GM12801 (cell line): ENCODE data around the gene CNPPD1.

Experiments used
- TF ChIP-seq, protein P1 (sequence below): IDR thresholded peaks from one replicate; pipeline ENCODE4 v1.5.1; 2011; ENCODE audit warnings: control low read depth; ENCODE audit not compliant: insufficient read length; ENCODE audit errors: extremely low read depth

Gene CNPPD1

DNA sequence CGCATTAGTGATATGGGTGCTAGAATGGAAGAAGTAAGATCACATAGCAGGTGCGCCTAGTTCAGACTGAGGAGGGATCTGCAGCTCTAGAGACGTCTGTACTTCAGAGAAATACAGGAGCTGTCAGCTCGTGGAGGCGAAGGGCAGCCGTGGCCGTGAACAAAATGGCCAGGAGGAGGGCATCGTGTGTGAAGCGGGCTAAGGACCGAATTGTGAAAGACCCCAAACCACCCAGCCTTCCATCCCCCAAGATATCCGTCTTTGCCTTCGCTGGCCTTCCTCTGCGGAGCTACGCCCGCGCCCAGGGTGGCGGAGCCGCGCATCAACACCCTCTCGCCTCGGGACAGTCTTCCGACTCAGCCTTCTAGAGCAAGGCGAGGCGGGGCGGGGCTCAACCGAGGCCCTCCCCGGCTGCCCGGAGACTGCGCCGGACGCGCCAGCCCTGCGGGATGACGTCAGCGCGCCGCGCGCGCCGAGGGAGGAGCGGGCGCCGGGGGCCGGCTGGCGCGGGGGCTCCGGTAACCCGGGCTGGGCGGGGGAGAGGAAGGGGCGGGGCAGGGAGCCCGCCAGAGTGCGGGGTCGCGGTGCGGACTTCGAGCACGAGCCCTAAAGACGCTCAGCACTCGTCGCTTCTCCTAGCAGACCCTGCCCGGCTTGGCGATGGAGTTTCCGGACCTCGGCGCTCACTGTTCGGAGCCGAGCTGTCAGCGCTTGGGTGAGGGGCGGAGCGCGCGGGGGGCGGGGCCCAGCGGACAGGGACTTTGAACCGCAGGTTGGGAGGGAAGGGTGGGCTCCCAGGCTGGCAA, 29.8 kb upstream of the CNPPD1 start, which contains the start of gene ZFAND2B:
Gene ZFAND2B (plus strand): TSS at position 455 of the 806 bp plus-strand sequence. CDS start 206 bp downstream, at position 661.
- TF ChIP-seq, protein P1, sequence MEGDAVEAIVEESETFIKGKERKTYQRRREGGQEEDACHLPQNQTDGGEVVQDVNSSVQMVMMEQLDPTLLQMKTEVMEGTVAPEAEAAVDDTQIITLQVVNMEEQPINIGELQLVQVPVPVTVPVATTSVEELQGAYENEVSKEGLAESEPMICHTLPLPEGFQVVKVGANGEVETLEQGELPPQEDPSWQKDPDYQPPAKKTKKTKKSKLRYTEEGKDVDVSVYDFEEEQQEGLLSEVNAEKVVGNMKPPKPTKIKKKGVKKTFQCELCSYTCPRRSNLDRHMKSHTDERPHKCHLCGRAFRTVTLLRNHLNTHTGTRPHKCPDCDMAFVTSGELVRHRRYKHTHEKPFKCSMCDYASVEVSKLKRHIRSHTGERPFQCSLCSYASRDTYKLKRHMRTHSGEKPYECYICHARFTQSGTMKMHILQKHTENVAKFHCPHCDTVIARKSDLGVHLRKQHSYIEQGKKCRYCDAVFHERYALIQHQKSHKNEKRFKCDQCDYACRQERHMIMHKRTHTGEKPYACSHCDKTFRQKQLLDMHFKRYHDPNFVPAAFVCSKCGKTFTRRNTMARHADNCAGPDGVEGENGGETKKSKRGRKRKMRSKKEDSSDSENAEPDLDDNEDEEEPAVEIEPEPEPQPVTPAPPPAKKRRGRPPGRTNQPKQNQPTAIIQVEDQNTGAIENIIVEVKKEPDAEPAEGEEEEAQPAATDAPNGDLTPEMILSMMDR = no peak

DNA sequence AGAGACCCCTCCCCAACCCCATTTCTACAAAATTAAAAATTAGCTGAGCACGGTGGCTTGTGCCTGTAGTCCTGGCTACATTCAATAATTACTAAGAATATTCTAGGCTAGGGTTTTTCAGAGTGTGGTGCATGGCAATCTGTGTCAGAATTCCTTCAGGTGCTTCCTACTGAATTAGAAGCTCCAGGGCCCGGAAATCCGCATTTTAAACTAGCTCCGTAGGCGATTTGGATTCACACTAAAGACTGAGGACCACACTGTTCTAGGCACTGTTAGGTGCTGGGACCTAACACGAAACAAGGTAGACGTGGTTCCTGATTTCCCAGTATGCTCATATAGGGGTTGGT, 29.2 kb upstream of the CNPPD1 start:
- TF ChIP-seq, protein P1 = no peak

DNA sequence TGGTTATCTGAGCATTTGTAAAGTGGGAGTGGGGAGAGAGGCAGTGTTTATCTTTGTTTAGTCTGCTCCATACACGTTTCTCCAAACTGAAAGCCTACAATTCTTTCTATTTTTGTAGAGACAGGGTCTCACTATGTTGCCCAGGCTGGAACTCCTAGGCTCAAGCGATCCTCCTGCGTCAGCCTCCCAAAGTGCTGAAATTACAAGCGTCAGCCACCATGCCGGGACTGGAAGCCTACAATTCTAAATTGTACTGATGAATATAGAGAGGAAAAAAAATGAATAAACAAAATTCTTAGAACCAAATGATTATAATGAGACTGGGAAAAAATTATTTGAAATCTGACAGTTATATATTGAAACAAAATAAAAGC, 28.4 kb upstream of the CNPPD1 start:
- TF ChIP-seq, protein P1 = no peak

DNA sequence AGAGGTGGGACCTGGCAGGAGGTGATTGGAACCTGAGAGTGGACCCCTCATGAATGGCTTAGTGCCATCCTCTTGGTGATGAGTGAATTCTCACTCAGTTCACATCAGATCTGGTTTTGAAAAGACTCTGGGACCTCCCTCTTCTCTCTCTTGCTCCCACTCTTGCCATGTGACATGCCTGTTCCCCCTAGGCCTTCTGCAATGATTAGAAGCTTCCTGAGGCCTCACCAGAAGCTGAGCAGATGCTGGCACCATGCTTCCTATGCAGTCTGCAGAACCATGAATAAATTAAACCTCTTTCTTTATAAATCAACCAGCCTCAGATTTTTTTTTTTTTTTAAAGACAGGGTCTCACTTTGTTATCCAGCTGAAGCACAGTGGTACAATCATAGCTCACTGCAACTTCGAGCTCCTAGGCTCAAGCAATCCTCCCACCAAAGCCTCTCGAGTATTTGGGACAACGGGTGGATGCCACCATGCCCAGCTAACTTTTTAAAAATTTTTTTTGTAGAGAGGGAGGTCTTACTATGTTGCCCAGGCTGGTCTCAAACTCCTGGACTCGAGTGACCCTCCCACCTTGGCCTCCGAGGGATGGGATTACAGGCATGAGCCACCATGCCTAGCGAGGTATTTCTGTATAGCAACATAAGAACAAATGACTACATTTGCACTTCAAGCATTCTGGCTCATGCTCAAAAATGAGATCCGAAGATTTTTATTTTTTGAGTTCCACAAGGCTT, 27.9 kb upstream of the CNPPD1 start:
- TF ChIP-seq, protein P1 = no peak

DNA sequence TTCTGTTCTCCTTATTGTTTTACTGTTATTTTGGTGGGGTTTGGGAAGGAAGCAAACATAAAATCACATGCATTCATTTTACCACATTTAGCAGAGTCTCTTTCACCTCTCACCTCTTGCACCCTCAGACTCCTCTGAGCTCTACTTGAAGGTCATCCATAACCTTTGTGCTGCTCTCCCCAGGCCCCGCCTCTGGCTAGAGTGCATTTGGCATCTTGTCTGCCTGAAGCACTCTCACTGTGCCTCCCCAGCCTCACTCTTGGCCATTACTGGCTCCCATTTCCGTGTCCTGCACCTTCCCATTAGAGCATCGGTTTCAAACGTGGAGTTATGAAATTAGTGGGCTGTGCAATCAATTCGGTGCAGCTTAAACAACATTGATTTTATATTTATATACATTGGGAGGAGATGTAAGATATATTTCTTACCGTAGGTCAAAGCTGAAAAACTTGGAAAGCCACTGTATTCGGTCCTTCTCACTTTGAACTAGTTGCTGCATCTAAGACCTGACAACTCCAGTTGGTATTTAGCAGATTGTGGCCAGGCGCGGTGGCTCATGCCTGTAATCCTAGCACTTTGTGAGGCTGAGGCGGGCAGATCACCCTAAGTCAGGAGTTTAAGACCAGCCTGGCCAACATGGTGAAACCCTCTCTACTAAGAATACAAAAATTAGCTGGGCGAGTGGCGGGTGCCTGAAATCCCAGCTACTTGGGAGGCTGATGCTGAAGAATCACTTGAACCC, 22.9 kb upstream of the CNPPD1 start:
- TF ChIP-seq, protein P1 = no peak

DNA sequence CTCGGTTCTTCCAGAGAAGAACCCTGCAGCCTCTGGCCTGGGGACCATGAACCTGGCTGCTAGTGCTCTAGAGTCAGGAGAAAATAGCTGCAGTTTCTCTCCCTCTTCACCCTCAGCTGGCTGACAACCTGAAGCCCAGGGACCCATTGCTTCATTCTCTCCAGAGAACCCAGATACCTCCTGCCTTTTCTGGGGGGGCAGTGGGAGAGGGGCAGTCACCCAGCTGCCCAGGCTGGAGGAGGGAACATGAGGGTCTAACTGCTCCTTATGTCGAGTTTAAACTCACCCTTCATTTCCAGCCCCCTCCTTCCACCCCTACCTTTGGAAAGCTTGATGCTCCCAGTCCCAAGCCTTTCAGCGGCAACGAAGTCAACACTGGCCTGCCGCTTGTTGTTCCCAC, 22.2 kb upstream of the CNPPD1 start:
- TF ChIP-seq, protein P1 = no peak

DNA sequence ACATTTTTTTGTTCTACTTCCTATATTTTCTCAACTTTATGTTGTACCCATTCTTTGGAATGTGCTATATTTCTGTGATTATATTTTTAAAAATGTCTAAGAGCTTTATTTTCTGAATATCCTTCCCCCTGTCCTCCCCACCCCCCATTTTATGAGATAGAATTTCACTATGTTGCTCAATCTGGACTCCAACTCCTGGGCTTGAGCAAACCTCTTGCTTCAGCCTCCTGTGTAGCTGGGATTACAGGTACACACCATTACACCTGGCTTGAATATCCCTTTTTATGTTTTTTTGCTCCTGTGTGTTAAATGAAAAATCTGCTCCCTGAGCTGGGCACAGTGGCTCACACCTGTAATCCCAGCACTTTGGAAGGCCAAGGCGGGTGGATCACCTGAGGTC, 20.7 kb upstream of the CNPPD1 start:
- TF ChIP-seq, protein P1 = no peak
